Mesenchymal stem cell (in vitro differentiated cells and primary cell): ENCODE data around the gene RFTN1.
A peak's percentile ranks its signal among the peaks of the same experiment; 100 is the strongest.

ENCODE experiments used
- DNase-seq: peaks from one replicate; pipeline ENCODE4 v3.0.0-alpha.2; 2013
- H2AFZ ChIP-seq: one replicate; pipeline ENCODE4 v1.6.1; 2013; ENCODE audit warnings: low read depth, mild to moderate bottlenecking, control low read depth, inconsistent platforms, low read length, moderate library complexity
- H2AK5ac ChIP-seq: 2 replicates; pipeline ENCODE4 v1.6.1; 2013; ENCODE audit warnings: low read length, moderate library complexity, mild to moderate bottlenecking, inconsistent platforms; ENCODE audit not compliant: severe bottlenecking
- H2BK120ac ChIP-seq: one replicate; pipeline ENCODE4 v1.6.1; 2013; ENCODE audit warnings: low read depth, mild to moderate bottlenecking, inconsistent platforms, low read length, moderate library complexity
- H2BK12ac ChIP-seq, 2 experiments: one replicate each; pipeline ENCODE4 v1.6.1; 2013; ENCODE audit warnings: inconsistent platforms in 2 of 2, low read length in 2 of 2, mild to moderate bottlenecking in 2 of 2, moderate library complexity in 2 of 2, control low read depth in 1 of 2
- H2BK15ac ChIP-seq: one replicate; pipeline ENCODE4 v1.6.1; 2013; ENCODE audit warnings: mild to moderate bottlenecking, low read depth, inconsistent platforms; ENCODE audit not compliant: poor library complexity, severe bottlenecking
- H2BK5ac ChIP-seq: 2 replicates; pipeline ENCODE4 v1.6.1; 2013; ENCODE audit warnings: low read depth, mild to moderate bottlenecking, low read length, control low read depth, inconsistent platforms; ENCODE audit not compliant: poor library complexity, severe bottlenecking
- H3K14ac ChIP-seq, 2 experiments: one replicate each; pipeline ENCODE4 v1.6.1; 2013; ENCODE audit warnings: inconsistent platforms in 2 of 2, low read length in 2 of 2, control low read depth in 1 of 2, mild to moderate bottlenecking in 1 of 2, moderate library complexity in 1 of 2
- H3K18ac ChIP-seq, 2 experiments: one replicate each; pipeline ENCODE4 v1.6.1; 2013; ENCODE audit warnings: inconsistent platforms in 2 of 2, low read length in 2 of 2, control low read depth in 1 of 2, low read depth in 1 of 2, mild to moderate bottlenecking in 1 of 2
- H3K23ac ChIP-seq, 2 experiments: one replicate each; pipeline ENCODE4 v1.6.1; 2013; ENCODE audit warnings: inconsistent platforms in 2 of 2, low read length in 2 of 2, mild to moderate bottlenecking in 2 of 2, moderate library complexity in 2 of 2, control low read depth in 1 of 2
- H3K27ac ChIP-seq: 2 replicates; pipeline ENCODE4 v1.5.1; 2013; ENCODE audit warnings: mild to moderate bottlenecking, moderate library complexity, low read length, control low read depth, inconsistent platforms; ENCODE audit not compliant: poor library complexity, severe bottlenecking
- H3K27me3 ChIP-seq, 2 experiments: 2 replicates each; pipeline versions ENCODE4 v1.6.1 to v1.7.0; 2013; ENCODE audit warnings: low read length in 2 of 2, mild to moderate bottlenecking in 2 of 2, moderate library complexity in 2 of 2, control low read depth in 1 of 2, inconsistent platforms in 1 of 2; ENCODE audit not compliant: control insufficient read depth in 1 of 2, insufficient read depth in 1 of 2
- H3K36me3 ChIP-seq, 2 experiments: 2 replicates each; pipeline versions ENCODE4 v1.6.1 to v1.7.0; 2013; ENCODE audit warnings: low read length in 2 of 2, control low read depth in 1 of 2, inconsistent platforms in 1 of 2, low read depth in 1 of 2, mild to moderate bottlenecking in 1 of 2; ENCODE audit not compliant: insufficient read depth in 2 of 2, control insufficient read depth in 1 of 2
- H3K4ac ChIP-seq, 2 experiments: one replicate each; pipeline ENCODE4 v1.6.1; 2013; ENCODE audit warnings: inconsistent platforms in 2 of 2, low read length in 2 of 2, mild to moderate bottlenecking in 2 of 2, moderate library complexity in 2 of 2, control low read depth in 1 of 2, low read depth in 1 of 2
- H3K4me1 ChIP-seq: 2 replicates; pipeline ENCODE4 v1.6.1; 2013; ENCODE audit warnings: low read depth, low read length, control low read depth; ENCODE audit not compliant: control insufficient read depth, insufficient read depth
- H3K4me2 ChIP-seq: 2 replicates; pipeline ENCODE4 v1.6.1; 2013; ENCODE audit warnings: low read length, mild to moderate bottlenecking, inconsistent platforms; ENCODE audit not compliant: poor library complexity, severe bottlenecking
- H3K4me3 ChIP-seq, 2 experiments: 2 replicates each; pipeline versions ENCODE4 v1.5.1 to v1.7.0; 2013; ENCODE audit warnings: low read length in 2 of 2, mild to moderate bottlenecking in 2 of 2, control low read depth in 1 of 2, low read depth in 1 of 2; ENCODE audit not compliant: insufficient read depth in 1 of 2
- H3K79me1 ChIP-seq: replicated peaks from 2 replicates; pipeline ENCODE4 v1.6.1; 2013; ENCODE audit warnings: mild to moderate bottlenecking, control low read depth, low read length, inconsistent platforms; ENCODE audit not compliant: poor library complexity, severe bottlenecking
- H3K9ac ChIP-seq: 2 replicates; pipeline ENCODE4 v1.7.0; 2013; ENCODE audit warnings: mild to moderate bottlenecking, low read length, moderate library complexity
- H3K9me3 ChIP-seq: 2 replicates; pipeline ENCODE4 v1.7.0; 2013; ENCODE audit warnings: mild to moderate bottlenecking, low read length; ENCODE audit not compliant: control insufficient read depth
- H4K8ac ChIP-seq: one replicate; pipeline ENCODE4 v1.6.1; 2013; ENCODE audit warnings: inconsistent platforms, mild to moderate bottlenecking, low read length, moderate library complexity
- H4K91ac ChIP-seq: one replicate; pipeline ENCODE4 v1.6.1; 2013; ENCODE audit warnings: mild to moderate bottlenecking, low read length, inconsistent platforms
- WGBS: methylation state at CpG from one replicate; pipeline ENCODE4 v1.1.7; 2013; ENCODE audit warnings: mixed read lengths; 5-methylcytosine and 5-hydroxymethylcytosine counted together

The RFTN1 gene

DNA sequence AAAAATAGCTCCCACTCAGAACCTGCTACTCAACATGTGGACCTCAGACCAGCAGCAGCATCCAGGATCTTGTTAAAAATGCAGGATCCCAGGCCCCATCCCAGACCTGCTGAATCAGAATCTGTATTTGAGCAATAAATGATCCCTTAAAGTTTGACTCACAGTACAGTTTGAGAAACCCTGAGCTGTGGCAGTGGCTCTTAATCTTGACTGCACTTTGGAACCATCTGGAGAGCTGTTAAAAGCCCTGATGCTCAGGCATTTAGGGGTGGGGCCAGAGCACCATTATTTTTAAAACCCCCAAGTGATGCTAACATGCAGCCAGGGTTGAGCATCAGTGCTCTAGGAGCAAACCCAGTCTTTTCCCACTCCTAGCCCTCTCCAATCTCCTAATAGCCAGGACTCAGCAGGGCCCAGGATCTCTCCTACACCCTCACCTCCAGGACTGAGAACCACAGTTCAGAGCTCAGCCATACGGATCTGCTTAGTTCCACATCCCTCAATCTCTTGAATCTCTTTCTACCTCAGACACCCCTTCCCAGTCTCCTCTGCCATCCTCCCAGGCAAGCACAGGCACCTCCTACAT is 10.2 kb downstream of the RFTN1 start:
- no peaks in the 10 kb centered on the region for H3K9me3 ChIP-seq
- 92% methylated on average over 1 of the region's 1 CpG for WGBS
- no peak for DNase-seq

DNA sequence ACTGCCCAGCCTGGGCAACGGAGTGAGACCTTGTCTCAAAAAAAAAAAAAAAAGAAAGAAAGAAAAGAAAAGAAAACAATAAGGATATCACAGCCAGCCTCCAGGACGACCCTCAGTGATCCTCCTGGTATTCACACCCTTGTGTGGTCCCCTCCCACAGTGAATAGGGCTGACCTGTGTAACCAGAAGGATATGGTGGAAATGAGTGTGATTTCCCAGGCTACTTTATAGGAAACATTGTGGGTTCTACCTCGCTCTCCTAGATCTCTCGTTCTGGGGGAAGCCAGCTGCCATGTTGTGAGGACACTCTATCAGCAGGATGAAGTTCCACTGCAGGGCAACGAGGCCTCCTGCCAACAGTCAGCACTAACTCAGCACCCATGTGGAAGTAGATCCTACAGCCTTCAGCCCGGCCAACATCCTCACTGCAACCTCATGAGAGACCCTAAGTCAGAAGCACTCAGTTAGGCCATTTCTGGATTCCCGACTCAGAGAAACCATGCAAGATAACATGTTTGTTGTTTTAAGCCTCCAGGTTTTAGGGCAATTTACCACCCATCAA is 11.1 kb downstream of the RFTN1 start:
- H3K23ac ChIP-seq, result no peak overlapping the region
- H3K27ac ChIP-seq, result no peak overlapping the region
- H2BK5ac ChIP-seq, result no peak overlapping the region
- no peak overlapping the region for H2AK5ac ChIP-seq
- H3K4ac ChIP-seq, result no peak overlapping the region
- no peak overlapping the region for H2BK12ac ChIP-seq
- H4K8ac ChIP-seq, result no peak overlapping the region
- no peaks in the 10 kb centered on the region for H3K9me3 ChIP-seq
- H3K4me1 ChIP-seq, result peaks cover 6% of the 10 kb centered on the region
- H3K18ac ChIP-seq, result no peak overlapping the region
- H3K14ac ChIP-seq, result no peak overlapping the region
- H3K36me3 ChIP-seq, result peaks cover 19 to 31% of the 10 kb centered on the region in 2 experiments
- H3K4me2 ChIP-seq, result no peak overlapping the region
- no peak overlapping the region for H3K9ac ChIP-seq
- DNase-seq, result no peak
- WGBS, result 91% methylated on average over 6 of the region's 7 CpGs
- H3K27me3 ChIP-seq, result no peaks in the 10 kb centered on the region
- no peak overlapping the region for H4K91ac ChIP-seq
- peaks cover 40% of the 10 kb centered on the region for H3K79me1 ChIP-seq
- H2AFZ ChIP-seq, result no peak overlapping the region
- H2BK120ac ChIP-seq, result no peak overlapping the region
- H3K4me3 ChIP-seq, result no peak overlapping the region
- no peak overlapping the region for H2BK15ac ChIP-seq

More for the DNA sequence above, 10.2 kb downstream of the RFTN1 start:
- no peak overlapping the region for H3K27ac ChIP-seq
- no peak overlapping the region for H3K23ac ChIP-seq
- no peak overlapping the region for H2BK120ac ChIP-seq
- H3K4me2 ChIP-seq, result no peak overlapping the region
- no peak overlapping the region for H2AK5ac ChIP-seq
- no peak overlapping the region for H4K91ac ChIP-seq
- no peak overlapping the region for H3K4ac ChIP-seq
- H3K4me1 ChIP-seq, result peaks cover 6% of the 10 kb centered on the region
- H4K8ac ChIP-seq, result no peak overlapping the region
- no peak overlapping the region for H2AFZ ChIP-seq
- no peak overlapping the region for H2BK5ac ChIP-seq
- H2BK12ac ChIP-seq, result no peak overlapping the region
- H3K79me1 ChIP-seq, result peaks cover 40% of the 10 kb centered on the region
- H3K14ac ChIP-seq, result no peak overlapping the region
- H3K18ac ChIP-seq, result no peak overlapping the region
- no peaks in the 10 kb centered on the region for H3K27me3 ChIP-seq
- H3K36me3 ChIP-seq, result peaks cover 19 to 31% of the 10 kb centered on the region in 2 experiments
- no peak overlapping the region for H3K9ac ChIP-seq
- no peak overlapping the region for H3K4me3 ChIP-seq
- no peak overlapping the region for H2BK15ac ChIP-seq

DNA sequence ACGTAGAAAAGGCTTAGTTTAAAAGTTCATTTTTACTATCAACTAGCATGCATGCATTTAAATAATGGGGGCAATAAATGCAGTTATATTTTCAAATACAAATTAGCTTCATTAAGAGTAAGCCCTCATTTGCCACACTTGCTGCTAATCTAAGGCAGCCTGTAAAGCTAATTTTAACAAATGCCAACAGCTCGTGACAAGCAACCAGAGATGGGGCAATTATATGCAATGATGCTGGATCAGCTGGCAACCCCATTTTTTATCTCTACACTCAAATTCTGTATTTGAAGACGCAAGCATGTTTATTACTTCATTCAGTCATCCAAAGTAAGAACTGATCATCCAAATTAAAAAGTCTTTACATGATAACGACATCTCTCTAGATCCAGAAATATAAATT is 12.1 kb downstream of the RFTN1 start:
- no peak overlapping the region for H3K4me3 ChIP-seq
- no peak overlapping the region for H3K4ac ChIP-seq
- no peak overlapping the region for H2BK5ac ChIP-seq
- peaks cover 19 to 31% of the 10 kb centered on the region in 2 experiments for H3K36me3 ChIP-seq
- no peak overlapping the region for H3K23ac ChIP-seq
- no peak overlapping the region for H4K91ac ChIP-seq
- no peak overlapping the region for H2AK5ac ChIP-seq
- H2BK12ac ChIP-seq, result no peak overlapping the region
- no peak overlapping the region for H3K4me2 ChIP-seq
- peaks cover 6% of the 10 kb centered on the region for H3K4me1 ChIP-seq
- H3K9ac ChIP-seq, result no peak overlapping the region
- WGBS, result 89% methylated on average over 2 of the region's 4 CpGs
- no peaks in the 10 kb centered on the region for H3K9me3 ChIP-seq
- H3K79me1 ChIP-seq, result peaks cover 46% of the 10 kb centered on the region
- H2AFZ ChIP-seq, result no peak overlapping the region
- H4K8ac ChIP-seq, result no peak overlapping the region
- H3K27ac ChIP-seq, result no peak overlapping the region
- H3K18ac ChIP-seq, result no peak overlapping the region
- H2BK120ac ChIP-seq, result no peak overlapping the region
- H3K14ac ChIP-seq, result no peak overlapping the region
- H3K27me3 ChIP-seq, result no peaks in the 10 kb centered on the region
- H2BK15ac ChIP-seq, result no peak overlapping the region
- DNase-seq, result no peak

GRCh38 chr3:16500911-16501310 is 12.6 kb downstream of the RFTN1 start:
- no peak overlapping the region for H4K91ac ChIP-seq
- peaks cover 6% of the 10 kb centered on the region for H3K4me1 ChIP-seq
- H3K36me3 ChIP-seq, result peaks cover 16 to 31% of the 10 kb centered on the region in 2 experiments
- H2BK15ac ChIP-seq, result no peak overlapping the region
- H3K23ac ChIP-seq, result no peak overlapping the region
- no peak overlapping the region for H2AFZ ChIP-seq
- H3K9ac ChIP-seq, result no peak overlapping the region
- H3K4ac ChIP-seq, result no peak overlapping the region
- no peak overlapping the region for H2BK5ac ChIP-seq
- H3K27me3 ChIP-seq, result no peaks in the 10 kb centered on the region
- no peak overlapping the region for H3K18ac ChIP-seq
- no peak overlapping the region for H2BK120ac ChIP-seq
- H3K4me2 ChIP-seq, result no peak overlapping the region
- no peak overlapping the region for H3K27ac ChIP-seq
- 100% methylated on average over 9 of the region's 12 CpGs for WGBS
- H3K4me3 ChIP-seq, result no peak overlapping the region
- peaks cover 45% of the 10 kb centered on the region for H3K79me1 ChIP-seq
- no peaks in the 10 kb centered on the region for H3K9me3 ChIP-seq
- no peak overlapping the region for H3K14ac ChIP-seq
- no peak overlapping the region for H4K8ac ChIP-seq
- no peak overlapping the region for H2AK5ac ChIP-seq
- DNase-seq, result no peak
- H2BK12ac ChIP-seq, result peak overlapping the region in 1 of 2 experiments; percentile 25
